NCI-H2196 (cell line): ENCODE data around the gene KIF5C.
"Not testable (repeated sequence)": the region's sequence is repeated elsewhere in the genome, so short reads cannot be mapped to it uniquely, and the experiment has no call there.

Experiments
- DNase-seq: peaks from one replicate; lab custom pipeline; 2025; ENCODE audit not compliant: unreplicated experiment; lab: John Stamatoyannopoulos, UW

The KIF5C gene

DNA sequence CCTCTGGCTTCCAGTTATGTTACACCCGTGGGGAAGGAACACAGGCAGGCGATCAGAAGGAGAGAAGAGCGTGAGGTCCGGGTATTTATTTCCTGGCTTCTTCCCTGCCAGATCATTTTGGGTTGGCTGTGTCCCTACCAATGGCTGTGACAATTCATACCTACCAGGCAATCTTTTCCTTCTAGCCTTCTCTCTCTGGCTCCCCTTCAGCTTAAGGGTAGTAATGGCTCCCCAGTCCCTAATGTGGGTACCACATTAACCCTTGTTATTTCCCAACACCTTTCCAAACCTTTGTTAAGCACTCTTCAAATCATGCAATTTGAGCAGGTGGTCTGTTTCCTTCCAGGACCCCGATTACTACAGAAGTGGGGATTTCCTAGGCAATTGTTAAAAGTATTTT lies 84.7 kb downstream of the KIF5C start:
- no peak for DNase-seq

DNA sequence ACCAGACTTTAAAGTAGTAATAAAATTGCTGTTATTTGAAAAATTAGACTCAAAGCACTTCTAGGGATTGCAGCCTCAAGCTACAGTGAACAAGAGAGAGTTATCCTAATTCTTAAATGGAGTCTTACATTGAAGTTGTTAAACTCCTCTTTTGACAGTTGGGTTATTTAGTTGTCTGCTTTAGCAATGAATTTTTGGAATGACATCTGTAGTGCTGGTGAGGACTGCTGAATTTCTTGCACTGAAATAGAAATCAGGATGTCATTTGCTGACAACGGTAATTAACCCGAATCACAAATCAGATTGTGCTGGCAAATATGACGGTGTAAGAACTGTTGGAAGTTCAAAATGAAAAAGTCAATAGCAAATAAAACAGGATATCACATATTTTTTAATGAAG lies 85.5 kb downstream of the KIF5C start:
- DNase-seq: no peak

DNA sequence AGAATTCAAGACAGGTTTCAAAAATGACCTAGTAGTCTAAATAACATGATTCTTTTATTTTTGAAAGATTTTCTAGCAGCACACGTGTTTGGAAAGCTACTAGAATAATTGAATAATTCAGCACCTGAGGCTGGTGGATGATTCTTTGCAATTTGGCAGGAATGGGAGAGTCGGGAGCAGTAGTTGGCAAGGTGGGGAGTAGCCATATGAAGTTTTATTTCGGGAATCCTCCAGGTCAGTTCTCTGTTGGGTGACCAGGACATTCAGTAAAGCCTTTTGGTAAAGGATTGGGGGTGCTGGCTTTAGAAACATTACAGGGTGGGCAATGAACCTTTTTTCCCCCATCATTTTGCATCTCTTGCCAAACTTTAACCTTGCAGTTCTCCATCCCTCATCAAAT lies 88.4 kb downstream of the KIF5C start:
- no peak for DNase-seq

DNA sequence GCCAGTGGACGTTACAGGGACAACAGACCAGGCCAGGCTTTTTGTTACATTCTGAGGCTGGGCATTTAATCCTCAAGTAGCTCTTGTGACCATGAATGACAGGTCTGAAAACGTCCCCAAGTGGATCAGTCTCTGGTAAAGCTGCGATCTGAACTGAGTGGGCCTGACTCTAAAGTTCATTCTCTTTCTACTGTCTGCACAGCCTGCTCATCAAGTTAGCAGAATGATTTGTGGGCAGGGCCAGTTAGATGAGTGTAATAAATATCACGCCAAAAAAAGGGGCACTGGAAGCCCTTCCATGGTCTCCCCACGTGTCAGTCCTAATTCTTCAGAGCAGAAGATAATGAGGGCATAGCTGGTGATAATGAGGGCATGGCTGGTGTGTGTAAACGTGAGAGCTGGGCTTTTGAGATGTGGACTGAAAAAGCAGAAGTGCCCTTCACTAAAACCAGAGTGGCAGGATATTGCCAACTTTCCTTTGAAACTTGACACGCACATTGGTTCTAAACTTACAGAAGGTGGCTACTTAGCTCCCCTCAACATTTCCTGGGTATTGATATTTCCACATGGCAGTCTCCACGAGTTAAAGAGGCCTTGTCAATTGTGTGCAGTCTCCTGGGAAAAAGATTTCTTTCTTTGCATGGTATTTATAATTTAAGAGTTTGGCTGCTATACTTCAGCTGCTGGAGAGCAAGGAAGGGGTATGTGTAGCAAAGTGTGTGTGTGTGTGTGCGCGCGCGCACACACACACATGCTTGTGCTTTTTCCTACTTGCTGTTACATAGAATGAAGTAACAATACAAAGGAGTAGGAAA lies 90.8 kb downstream of the KIF5C start:
- peak; percentile 40 for DNase-seq

DNA sequence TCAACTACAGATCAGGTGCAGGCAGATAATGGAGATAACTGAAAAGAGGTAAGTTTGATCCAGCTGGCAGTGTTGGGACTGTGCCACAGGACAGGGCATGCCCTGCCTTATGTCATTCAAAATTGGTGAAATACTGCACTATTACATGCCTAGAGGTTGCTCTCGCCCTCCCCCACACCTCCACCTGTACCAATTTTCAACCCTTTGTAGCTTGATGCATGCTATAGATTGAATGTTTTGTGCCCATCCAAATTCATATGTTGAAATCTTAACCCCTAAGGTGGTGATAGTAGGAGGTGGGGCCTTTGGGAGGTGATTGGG lies 91.4 kb downstream of the KIF5C start:
- DNase-seq: no peak

DNA sequence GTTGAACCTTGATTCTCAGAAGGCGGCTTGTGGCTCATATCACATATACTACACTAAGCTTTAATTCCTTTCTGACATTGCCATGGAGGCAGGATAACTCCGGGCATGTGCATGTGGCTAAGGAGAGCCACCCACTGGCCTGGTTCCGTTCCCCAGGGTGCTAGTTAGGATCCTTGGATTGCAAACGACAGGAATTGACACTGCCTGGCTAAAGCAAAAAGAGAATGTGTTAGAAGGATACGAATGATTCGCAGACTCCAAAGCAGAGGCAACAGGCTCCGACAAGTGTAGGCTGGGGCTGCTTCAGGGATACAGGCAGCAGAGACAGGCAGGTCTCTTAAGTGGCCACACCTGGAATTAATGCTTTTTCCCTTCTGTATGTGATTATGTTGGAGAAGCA lies 92.0 kb downstream of the KIF5C start:
- DNase-seq: no peak

DNA sequence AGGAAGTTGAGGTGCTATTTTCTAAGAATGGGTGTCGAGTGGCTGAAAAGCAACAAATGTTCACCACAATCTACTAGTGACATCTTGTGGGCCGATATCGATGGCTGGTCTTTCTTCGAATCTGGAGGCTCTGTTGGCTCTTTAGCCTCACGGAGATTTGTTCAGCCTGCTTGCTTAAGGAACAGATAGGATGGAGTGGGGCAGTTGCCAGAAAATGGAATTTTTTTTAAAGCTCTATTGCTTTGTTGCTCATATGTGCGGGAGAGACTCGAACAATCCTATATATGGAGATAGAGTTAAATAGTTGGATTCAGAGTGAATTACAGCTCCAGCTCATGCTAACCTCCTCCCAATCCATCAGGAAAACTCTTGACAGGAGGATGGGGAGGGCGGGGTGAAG lies 92.6 kb downstream of the KIF5C start:
- DNase-seq: no peak

DNA sequence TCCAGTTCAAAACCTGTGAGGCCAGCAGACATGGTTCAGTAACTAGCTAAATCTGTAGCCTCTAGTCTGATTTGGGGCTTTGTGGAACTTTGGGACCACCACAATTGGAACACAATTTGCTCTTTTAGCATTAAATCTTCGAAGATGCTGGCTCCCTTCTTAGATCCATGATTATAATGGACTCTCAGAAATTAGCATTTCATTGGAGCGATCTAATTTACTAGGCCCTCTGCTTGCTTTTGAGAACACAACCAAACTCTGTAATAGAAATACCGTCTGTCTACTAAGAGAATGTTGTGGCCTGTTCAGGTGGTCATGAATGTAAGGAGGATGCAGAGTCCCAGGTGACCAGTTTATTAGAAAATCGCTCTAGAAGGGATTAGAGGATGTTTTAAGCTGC lies 93.3 kb downstream of the KIF5C start:
- DNase-seq: no peak

DNA sequence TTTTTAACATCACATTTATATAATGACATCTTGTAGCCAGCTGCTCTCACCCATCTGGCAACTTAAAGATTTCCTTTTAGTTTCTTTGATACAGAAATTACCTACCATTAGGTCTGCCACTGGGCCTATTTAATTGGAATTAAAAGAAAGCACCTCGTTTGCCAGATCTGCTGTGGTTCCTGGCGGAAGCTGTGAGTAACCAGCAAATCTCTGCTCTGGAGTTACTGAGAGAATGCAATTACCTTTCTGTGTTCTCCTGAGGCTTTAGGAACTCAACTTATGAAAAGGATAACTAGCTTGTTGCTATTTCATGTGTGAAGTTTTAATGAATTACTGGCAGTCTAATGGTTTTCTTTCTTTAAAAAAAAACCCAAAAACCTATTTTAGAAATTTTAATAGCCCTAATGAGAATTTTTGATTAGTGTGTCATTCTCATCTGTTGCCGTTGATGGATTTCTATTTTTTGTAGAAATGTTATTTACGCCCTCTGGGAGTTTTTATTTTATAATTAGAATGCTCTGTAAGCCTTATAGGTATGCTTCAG lies 93.8 kb downstream of the KIF5C start:
- DNase-seq: no peak

DNA sequence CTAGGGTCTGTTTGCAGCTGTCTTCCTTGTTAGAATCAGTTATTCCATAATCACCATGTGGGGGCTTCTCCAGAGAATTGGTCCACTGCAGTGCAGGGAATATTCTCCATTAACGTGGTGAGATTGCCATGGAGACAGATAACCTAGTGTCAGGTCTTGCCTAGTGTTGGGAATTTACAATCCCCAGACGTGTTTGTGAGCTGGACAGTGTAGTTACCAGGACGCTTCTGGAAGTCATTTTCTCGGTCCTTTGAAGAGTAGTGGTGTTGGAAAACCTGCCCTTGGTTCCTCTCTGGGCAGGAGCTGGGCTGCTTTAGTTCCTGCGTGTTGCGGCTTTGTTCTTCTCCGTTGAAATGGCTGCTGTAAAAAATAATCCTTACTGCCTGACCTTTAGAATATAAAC lies 94.6 kb downstream of the KIF5C start:
- no peak for DNase-seq

DNA sequence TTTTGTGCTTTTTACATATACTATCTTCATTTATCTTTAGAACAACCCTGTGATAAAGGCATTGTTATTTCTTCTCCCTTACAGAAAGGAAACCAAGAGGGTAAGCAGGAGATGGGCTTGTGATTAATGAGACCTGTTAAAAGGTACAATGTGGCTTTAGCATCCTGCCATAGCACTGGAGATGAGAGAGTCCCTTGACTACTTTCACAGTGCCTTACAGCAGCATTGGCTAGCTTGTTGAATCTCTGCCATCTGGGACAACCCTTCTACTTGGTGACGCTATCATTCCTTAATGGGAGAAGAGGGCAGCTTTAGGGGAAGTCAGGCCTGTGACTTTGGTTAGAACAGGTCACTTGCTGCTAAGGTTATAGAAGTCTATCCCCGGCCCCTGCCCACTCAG lies 95.4 kb downstream of the KIF5C start:
- DNase-seq: no peak

DNA sequence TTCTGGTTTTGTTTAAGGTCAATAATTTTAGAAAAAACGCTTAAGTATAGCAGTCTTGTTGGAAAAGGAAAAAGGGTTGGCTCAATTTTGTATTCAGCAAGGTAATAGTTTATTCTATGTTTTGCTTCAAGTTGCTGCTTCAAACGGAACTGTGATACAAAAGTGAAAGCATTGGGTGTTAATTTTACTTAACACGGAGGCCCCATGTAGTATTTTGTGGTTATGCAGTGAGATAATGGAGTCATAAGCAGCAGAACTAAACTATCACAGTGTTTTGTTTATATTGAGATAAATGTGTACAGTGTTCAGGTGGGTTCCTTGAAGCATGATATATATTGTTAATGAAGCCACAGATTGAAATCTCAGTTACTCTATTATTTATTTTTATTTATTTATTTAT lies 96.5 kb downstream of the KIF5C start:
- DNase-seq: no peak

DNA sequence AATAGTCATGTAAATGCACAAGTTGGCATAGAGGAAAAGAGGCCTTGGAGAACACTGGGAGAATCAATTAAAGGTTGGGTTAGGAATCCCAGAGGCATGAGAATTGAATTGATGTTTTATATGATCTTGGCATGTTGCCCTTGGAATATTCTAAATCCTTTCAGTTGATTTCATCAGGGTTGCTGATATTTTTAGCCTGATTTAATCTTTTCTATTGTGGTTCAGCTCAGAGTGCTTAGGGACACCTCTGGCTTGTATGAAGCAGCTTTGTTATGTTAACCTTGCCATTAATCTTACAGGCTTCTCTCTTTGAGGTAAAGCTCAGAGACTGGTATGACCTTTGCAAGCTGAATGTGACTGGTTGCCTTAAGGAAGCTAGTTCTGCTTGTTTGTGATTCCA lies 99.1 kb downstream of the KIF5C start:
- no peak for DNase-seq

DNA sequence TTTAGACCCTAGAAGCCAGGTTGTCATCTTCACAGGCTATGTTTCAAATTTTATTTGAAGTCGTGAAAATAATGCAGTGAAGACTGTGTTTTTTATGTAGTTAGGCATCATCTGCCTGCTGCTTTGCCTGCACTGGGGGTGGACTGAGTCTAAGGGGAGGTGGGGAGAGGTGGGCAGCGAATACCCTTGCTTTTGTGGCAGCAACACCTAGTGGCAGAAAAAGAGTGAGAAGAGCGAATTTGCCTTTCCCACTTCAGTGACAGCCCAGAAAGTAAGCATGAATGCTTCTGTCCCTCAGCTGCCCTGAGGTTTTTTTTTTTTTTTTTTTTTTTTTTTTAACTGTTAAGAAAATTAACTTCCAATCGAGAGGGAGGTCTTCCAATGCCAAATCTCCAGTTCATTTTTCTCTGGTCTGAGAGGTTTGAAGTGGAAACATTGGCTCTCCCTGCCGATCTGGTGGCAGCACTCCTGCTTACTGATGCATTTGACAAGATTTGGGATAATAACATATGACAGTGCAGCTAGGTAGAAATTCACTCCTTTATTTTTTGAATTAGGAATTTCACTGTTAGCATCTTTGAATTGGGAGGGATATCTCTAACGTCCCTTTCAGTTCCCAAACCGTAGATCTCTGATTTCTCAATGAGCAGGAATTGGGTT lies 103.1 kb downstream of the KIF5C start:
- DNase-seq: no peak

DNA sequence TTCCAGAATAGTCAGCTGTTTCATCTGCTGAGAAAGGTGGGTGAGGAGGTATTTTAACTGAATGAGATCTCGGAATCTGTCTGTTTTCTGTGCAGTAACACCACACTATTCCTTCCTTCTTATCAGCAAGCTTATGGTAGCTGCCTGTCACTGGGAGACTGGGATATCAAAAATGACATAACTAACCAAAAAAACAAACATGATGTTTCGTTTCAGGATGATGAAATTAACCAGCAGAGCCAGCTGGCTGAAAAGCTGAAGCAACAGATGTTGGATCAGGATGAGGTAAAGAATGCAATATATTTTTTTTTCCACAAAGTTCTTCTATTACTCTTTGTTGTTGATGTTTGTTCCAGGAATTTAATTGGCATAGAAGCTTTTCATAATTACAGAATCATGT lies 103.7 kb downstream of the KIF5C start:
- DNase-seq: no peak

DNA sequence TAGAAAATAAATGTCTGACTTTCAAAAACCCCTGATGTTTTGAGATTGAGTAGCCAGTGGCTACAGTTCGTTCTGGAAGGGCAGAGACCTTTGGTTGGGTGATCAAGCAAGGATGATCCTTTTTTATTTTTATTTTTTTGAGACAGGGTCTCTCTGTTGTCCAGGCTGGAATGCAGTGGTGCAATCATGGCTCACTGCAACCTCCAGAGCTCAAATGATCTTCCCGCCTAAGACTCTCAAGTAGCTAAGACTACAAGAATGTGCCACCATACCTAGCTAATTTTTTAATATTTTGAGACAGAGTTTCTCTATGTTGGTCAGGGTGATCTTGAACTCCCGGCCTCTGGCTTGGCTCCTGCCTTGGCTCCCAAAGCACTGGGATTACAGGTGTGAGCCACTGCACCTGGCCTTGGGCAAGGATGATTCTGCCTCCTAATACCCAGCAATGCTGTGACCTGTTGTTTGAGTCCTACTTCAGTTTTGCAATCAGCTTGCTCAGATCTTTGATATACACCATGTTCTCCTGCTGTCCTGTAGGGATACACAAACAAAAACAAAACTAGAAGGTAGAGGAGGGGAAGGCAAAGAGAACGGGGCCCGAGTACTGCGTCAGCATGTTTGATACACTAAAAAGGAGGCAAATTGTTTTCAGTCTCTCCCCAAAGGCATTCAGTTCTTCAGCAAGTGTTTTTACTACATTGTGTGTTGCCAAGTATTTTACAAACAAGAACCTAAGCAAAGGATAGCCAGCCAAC lies 104.3 kb downstream of the KIF5C start:
- DNase-seq: no peak

DNA sequence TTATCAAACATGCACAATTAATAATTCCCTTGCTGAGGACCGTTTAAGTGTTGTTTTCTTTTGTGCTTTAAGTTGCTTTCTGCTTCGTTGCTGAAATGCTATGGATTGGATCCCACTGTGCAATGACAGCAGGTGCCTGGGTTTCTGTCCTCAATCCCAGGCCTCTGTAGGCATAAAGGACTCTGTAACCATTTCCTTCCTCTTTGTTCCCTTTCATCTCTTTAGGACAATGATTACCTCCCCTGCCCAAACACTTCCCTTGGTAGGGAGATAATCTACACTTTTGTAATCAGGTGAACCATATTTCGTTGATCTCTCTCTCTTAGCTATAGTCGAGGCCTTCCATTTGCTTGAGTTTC lies 104.9 kb downstream of the KIF5C start:
- DNase-seq: no peak

DNA sequence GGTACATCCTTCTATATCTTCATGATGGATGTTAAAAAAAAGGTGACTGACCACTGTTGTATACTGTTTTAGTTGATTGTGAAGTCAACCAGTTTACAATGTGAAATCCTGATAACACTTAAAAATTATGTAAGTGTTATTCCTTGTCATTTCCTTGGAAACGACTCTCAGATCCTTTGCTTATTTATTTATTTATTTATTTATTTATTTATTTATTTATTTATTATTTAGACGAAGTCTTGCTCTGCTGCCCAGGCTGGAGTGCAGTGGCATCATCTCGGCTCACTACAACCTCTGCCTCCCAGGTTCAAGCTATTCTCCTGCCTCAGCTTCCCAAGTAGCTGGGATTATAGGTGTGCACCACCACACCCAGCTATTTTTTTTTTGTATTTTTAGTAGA lies 105.5 kb downstream of the KIF5C start:
- DNase-seq: not testable (repeated sequence)

DNA sequence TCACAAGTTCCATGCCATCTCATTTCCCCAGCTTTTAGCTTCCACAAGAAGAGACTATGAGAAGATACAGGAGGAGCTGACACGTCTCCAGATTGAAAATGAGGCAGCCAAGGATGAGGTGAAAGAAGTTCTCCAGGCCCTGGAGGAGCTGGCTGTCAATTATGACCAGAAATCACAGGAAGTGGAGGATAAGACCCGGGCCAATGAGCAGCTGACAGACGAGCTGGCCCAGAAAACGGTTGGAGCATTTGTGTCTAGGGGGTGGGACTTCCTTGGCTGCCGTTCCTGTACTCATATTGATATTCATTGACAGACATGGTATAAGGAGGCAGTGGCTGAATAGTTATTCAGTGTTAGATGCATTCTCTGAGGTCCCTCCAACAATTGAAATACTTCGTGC lies 106.3 kb downstream of the KIF5C start:
- no peak for DNase-seq

DNA sequence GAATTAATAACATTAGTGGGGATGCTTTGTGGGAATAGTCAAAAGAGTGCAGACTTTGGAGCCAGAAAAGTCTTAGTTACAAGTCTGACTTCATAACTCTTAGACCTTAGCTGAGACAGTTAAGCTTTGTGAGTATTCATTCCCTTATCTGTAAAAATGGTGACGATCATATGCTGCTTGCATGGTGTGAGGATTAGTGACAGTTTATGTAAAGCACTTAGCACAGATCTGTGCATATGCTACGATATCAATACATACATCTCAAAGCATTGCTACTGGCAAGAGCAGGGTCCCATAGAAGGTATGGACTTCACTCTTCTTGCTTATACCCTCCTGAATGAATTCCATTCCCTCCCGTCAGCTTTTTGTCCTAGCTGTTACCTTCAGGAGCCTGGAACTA lies 106.8 kb downstream of the KIF5C start:
- no peak for DNase-seq

DNA sequence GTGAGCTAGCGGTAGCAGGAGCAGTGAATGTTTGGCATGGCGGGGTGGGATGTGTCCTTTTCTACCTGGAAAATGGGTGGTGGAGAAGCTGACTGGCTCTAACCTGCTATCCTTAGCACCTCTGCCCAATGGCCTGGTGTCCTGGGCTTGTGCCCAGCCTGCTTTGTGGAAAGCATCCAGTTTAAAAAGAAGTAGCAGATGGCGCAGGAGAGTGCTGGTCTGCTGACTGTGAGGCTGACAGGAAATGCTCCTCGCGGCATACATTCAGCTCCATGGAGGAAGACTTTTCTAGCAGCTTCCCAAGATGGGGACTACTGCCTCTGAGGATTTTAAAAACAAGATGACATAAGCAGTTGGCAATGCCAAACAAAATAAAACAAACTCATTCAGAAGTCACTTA lies 107.3 kb downstream of the KIF5C start:
- DNase-seq: no peak

DNA sequence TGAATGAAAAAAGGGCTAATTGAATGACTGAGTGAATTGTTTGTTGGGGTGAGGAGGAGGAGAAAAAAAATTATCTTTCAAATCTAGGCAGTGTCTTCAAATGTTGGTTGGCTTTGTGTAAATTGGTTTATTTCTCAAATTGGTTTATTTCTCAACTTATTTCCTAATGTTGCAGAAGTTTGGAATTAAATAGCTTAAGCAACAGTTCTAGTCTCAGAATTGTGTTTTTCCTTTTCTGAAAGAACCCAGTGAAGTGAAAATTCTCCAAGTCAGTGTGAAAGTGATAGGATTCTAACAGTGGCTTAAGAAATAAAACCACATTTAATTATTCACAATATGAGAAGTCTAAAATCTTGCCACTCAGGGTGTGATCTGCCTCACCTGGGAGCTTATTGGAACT lies 108.9 kb downstream of the KIF5C start:
- no peak for DNase-seq
